Nephron progenitor cell (in vitro differentiated cells): ENCODE measurements around the gene TRANK1.

Experiments
- DNase-seq: peaks from one replicate; pipeline ENCODE4 v3.0.0; 2021
- H3K27ac Mint-ChIP-seq: 2 replicates; pipeline ENCODE4 v1.8.0; 2021; ENCODE audit warnings: mild to moderate bottlenecking, moderate library complexity, mixed read lengths
- H3K27me3 Mint-ChIP-seq: 2 replicates; pipeline ENCODE4 v1.8.0; 2021; ENCODE audit warnings: mild to moderate bottlenecking, low read depth, mixed read lengths; ENCODE audit not compliant: poor library complexity
- H3K36me3 Mint-ChIP-seq: 2 replicates; pipeline ENCODE4 v1.8.0; 2021; ENCODE audit warnings: low read depth, mixed read lengths
- H3K4me1 Mint-ChIP-seq: 2 replicates; pipeline ENCODE4 v1.8.0; 2021; ENCODE audit warnings: mixed read lengths
- H3K4me3 Mint-ChIP-seq: 2 replicates; pipeline ENCODE4 v1.8.0; 2021; ENCODE audit warnings: mild to moderate bottlenecking, moderate library complexity, mixed read lengths
- H3K9me3 Mint-ChIP-seq: 2 replicates; pipeline ENCODE4 v1.8.0; 2021; ENCODE audit warnings: mild to moderate bottlenecking, moderate library complexity, mixed read lengths
- TF ChIP-seq, protein P1 (sequence below): fragments of 200-600 bp; sonication (generic); IDR thresholded peaks from 2 replicates; pipeline ENCODE4 v1.5.0; 2021; ENCODE audit warnings: antibody characterized with exemption

Gene TRANK1

DNA sequence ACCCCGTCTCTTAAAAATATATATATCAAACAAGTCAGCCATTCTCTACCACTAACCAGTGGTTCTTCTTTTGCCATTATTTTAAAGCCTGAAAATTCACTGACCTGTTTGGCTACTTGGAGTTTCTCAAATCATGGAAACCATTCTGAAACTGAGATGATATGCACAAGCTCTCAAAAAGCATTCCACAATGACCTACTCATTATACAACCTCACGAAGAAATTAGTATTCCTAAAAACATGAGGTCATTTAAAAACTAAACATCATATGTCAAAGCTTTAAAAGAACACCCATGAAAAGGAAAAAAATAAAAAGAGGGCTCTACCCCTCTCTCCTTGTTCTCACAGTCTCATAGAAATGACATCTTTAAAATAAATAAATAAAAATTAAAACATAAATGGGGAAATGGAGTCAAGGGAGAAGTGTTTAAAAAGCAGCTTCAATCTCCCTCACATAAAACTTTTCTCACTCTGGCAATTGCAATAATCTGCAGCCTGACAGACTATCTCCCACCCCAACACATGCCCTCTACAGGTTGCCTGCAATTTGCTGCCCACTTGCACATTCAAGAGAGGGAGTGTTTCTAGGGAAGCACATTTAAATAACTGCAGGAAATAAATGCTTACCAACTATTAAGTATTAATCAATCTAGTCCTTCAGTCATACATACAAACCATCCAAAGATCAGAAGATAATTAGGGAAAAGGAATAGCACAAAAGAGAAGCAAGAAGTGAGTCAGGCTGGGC, 73.3 kb downstream of the TRANK1 start:
- Mint-ChIP-seq H3K27me3 (no peaks in the 10 kb centered on the region), H3K27ac (no peak overlapping the region), H3K36me3 (no peaks in the 10 kb centered on the region), H3K9me3 (no peaks in the 10 kb centered on the region), H3K4me3 (no peak overlapping the region), H3K4me1 (peaks cover 25% of the 10 kb centered on the region)
- TF ChIP-seq, protein P1, sequence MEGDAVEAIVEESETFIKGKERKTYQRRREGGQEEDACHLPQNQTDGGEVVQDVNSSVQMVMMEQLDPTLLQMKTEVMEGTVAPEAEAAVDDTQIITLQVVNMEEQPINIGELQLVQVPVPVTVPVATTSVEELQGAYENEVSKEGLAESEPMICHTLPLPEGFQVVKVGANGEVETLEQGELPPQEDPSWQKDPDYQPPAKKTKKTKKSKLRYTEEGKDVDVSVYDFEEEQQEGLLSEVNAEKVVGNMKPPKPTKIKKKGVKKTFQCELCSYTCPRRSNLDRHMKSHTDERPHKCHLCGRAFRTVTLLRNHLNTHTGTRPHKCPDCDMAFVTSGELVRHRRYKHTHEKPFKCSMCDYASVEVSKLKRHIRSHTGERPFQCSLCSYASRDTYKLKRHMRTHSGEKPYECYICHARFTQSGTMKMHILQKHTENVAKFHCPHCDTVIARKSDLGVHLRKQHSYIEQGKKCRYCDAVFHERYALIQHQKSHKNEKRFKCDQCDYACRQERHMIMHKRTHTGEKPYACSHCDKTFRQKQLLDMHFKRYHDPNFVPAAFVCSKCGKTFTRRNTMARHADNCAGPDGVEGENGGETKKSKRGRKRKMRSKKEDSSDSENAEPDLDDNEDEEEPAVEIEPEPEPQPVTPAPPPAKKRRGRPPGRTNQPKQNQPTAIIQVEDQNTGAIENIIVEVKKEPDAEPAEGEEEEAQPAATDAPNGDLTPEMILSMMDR = no peak
- no peak for DNase-seq

DNA sequence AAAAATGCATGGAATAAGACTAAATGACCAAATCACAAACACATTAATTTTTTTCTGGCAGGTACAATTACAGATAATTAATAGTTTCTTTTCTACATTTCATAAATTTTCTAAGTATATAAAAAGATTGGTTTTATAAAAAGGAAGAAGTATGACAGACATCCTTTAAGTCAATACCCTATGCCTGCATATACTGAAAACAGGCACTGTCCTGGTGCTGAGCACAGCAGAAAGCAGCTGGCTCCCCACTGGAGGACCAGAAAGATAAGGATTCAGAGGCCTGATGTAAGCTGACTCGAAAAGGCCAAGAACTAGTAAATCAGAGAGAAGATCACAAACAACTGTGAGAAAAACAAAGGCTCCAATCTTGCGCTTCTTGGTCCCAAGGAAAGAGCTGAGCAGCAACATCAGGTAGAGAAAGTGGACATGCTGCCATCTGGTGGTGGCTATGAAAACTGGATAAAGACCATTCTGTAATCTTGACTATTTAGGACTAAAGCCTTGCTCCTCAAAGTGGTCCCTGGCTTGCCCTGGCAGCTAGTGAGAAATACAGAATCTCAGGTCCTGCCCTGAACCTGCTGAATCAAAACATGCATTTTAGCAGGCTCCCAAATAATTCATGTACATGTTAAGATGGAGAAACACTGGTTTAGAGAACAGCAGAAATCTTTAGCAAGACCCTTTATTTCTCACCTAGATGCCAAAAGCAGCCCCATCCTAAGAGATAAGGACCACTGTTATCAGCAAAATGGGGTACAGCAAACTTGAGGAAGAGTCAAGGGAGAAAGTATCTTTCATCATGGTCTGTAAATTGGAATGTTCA, 76.0 kb downstream of the TRANK1 start:
- DNase-seq = peak; percentile 57
- peaks cover 19% of the 10 kb centered on the region for H3K4me1 Mint-ChIP-seq
- H3K9me3 Mint-ChIP-seq = no peaks in the 10 kb centered on the region
- H3K4me3 Mint-ChIP-seq = no peak overlapping the region
- no peaks in the 10 kb centered on the region for H3K27me3 Mint-ChIP-seq
- TF ChIP-seq, protein P1 = peak; percentile 75
- no peak overlapping the region for H3K27ac Mint-ChIP-seq
- H3K36me3 Mint-ChIP-seq = peaks cover 4% of the 10 kb centered on the region

DNA sequence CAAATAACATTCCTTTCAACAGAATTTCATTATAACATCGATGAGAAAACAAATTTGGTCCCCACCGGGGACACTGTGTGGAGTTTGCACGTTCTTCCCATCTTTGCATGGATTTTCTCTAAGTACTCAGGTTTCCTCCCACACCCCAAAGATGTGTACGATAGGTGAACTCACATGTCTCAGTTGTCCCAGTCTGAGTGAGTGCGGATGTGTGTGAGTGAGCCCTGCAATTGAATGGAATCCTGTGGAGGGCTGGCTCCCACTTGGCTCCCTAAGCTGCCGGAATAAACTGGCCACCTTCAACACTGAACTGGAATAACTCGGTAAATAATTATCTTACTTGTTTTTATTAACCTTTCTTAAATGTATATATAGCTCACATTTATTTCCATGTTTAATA, 77.0 kb downstream of the TRANK1 start:
- no peak for DNase-seq
- TF ChIP-seq, protein P1 = no peak
- H3K27ac Mint-ChIP-seq = no peak overlapping the region
- peaks cover 12% of the 10 kb centered on the region for H3K36me3 Mint-ChIP-seq
- no peaks in the 10 kb centered on the region for H3K9me3 Mint-ChIP-seq
- H3K27me3 Mint-ChIP-seq = no peaks in the 10 kb centered on the region
- H3K4me3 Mint-ChIP-seq = no peak overlapping the region
- peaks cover 19% of the 10 kb centered on the region for H3K4me1 Mint-ChIP-seq

DNA sequence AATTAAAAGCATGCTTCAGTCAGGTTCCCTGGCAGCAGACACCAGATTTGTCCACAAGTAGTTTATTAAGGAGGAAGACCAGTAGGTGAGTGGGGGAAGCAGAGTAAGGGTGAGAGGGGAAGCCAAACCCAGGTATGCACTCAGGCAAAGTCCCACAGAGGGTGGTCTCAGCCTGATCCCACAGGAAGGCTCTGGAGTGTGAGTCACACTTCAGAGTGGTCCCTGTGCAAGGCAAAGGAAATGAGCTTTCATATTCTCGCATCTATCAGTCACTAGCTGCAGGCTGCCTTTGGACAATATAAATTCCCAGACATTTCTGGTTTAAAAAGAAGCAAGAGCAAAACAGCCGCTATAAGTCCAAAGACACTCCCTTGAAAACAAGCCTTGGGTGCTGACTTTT, 78.5 kb downstream of the TRANK1 start:
- Mint-ChIP-seq H3K4me1 (peaks cover 19% of the 10 kb centered on the region), H3K27ac (no peak overlapping the region), H3K4me3 (no peak overlapping the region), H3K27me3 (no peaks in the 10 kb centered on the region), H3K9me3 (no peaks in the 10 kb centered on the region), H3K36me3 (peaks cover 19% of the 10 kb centered on the region)
- TF ChIP-seq, protein P1 = no peak
- no peak for DNase-seq

DNA sequence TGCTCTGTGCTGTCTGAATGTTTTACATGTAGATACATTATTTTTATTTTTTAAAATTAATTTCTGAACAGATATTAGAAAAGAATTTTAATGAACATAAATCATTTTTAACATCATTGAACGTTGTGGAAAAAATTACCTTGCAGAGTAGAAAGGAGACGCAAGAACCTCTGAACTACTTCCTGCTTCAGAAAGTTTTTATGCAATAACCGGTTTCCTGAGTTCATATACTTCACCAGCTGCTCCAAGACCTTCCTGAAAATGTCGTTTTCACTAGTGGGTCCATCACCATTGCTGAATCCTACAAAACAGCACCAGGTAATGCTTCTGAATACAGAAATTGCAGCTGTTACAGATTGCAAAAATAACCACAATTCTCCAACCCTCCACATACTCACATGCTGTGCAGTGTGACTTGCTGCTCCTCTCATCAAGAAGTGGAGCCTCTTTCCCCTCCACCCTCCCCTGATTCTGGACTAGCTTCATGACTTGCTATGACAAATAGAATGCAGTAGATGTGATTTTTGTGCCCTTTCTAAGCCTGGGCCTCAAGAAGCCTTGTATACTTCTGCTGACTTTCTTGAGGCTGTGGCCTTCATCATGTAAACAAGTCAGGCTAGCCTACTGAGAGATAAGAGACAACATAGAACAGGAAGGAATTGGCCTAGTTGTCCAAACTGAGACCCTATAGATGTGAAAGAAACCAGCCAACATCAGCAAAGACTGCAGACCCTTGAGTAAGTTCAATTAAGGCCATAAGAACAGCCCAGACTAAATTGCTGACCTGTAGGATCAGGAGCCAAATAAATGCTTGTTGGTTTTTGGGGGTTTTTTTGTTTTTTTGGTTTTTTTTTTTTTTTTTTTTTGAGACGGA, 80.4 kb downstream of the TRANK1 start:
- Mint-ChIP-seq H3K27me3 (no peaks in the 10 kb centered on the region), H3K9me3 (no peaks in the 10 kb centered on the region), H3K4me3 (no peak overlapping the region), H3K36me3 (peaks cover 37% of the 10 kb centered on the region), H3K4me1 (peaks cover 14% of the 10 kb centered on the region), H3K27ac (no peak overlapping the region)
- no peak for DNase-seq
- TF ChIP-seq, protein P1 = no peak
